GM10266 (cell line): Measurements from ENCODE around the gene HSD17B3.

Source experiments
- DNase-seq: peaks from one replicate; pipeline ENCODE4 v3.0.0; 2012; ENCODE audit errors: extremely low spot score
- TF ChIP-seq, protein P1 (sequence below): IDR thresholded peaks from 2 replicates; pipeline ENCODE4 v1.5.1; 2012; ENCODE audit warnings: mild to moderate bottlenecking, low read depth; ENCODE audit not compliant: control insufficient read depth, insufficient read depth; ENCODE audit errors: missing control alignments

HSD17B3 gene

DNA sequence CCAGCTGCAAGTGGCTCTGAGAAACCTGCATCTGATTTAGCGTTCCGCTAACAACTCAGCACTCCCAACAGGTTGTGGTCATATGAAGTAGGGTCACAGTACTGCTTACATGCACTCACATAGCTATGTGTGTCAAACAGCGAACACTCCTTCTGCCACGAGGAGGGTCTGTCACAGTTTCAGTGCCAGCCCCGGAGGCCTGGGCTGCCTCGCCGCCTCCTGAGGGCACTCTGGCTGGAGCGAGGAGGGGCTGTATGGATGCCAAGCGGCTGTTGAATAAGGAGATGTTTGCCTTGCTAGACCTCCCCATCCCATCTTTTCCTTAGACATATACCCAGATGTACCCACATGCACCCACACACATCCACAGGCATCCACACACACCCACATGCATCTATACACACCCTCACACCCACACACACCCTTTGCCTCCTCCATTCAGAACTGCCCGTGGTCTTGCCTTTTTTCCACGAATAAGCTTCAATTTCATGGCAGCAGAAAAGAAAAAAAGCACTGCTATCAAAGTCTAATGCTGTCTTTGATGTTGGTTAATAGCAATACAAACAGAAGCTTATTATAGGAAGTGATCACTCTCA, 95.7 kb downstream of the HSD17B3 start:
- TF ChIP-seq, protein P1, sequence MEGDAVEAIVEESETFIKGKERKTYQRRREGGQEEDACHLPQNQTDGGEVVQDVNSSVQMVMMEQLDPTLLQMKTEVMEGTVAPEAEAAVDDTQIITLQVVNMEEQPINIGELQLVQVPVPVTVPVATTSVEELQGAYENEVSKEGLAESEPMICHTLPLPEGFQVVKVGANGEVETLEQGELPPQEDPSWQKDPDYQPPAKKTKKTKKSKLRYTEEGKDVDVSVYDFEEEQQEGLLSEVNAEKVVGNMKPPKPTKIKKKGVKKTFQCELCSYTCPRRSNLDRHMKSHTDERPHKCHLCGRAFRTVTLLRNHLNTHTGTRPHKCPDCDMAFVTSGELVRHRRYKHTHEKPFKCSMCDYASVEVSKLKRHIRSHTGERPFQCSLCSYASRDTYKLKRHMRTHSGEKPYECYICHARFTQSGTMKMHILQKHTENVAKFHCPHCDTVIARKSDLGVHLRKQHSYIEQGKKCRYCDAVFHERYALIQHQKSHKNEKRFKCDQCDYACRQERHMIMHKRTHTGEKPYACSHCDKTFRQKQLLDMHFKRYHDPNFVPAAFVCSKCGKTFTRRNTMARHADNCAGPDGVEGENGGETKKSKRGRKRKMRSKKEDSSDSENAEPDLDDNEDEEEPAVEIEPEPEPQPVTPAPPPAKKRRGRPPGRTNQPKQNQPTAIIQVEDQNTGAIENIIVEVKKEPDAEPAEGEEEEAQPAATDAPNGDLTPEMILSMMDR, result no peak
- DNase-seq, result no peak

DNA sequence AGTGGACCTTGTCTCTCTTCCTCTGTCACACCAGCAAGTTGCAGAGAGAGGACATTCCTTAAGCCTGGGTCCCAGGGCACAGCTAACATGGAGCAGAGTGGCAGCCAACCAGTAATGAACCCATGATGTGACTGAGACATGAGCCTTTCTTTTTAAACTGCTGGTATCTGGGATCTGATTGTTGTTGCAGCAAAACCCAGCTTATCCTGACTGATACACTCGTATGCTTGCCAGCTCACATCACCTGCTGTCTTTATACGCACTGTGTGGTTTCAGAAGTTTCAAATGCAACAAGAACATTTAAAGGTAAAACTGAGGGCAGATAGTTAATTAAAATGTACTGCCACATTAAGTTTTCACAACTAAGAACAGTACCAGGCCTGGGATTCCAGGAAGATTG, 97.1 kb downstream of the HSD17B3 start:
- DNase-seq, result no peak
- TF ChIP-seq, protein P1, result no peak

DNA sequence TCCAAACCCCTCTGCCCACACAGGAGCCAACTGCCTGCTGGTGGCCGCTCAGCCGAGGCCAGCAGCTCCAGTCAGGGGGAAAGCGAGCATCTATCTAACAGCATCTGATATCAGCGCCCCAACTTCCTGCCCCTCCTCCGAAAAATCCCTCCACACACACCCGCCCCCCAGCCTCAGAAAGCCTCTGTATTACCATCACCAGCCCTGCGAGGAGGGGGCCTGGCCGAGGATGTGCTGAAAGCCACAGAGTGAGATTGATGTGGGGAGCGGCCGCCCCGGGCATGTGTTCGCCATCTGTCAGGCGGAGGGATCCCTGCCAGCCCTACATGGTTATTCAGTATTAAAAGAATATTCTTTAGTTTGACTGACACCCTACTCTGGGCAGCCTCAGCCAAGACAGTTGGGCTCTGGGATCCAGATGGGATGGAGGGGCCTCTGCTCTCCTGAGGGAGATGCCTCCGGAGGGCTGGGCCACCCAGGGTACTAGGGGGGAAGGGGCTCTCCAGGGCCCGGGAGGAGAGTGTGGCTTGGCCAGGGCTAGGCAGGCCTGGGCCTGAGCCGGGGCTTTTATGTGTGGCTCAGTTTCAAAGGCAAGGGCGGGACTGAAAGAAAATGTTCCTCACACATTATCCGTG, 98.0 kb downstream of the HSD17B3 start:
- TF ChIP-seq, protein P1, result no peak
- DNase-seq, result no peak

DNA sequence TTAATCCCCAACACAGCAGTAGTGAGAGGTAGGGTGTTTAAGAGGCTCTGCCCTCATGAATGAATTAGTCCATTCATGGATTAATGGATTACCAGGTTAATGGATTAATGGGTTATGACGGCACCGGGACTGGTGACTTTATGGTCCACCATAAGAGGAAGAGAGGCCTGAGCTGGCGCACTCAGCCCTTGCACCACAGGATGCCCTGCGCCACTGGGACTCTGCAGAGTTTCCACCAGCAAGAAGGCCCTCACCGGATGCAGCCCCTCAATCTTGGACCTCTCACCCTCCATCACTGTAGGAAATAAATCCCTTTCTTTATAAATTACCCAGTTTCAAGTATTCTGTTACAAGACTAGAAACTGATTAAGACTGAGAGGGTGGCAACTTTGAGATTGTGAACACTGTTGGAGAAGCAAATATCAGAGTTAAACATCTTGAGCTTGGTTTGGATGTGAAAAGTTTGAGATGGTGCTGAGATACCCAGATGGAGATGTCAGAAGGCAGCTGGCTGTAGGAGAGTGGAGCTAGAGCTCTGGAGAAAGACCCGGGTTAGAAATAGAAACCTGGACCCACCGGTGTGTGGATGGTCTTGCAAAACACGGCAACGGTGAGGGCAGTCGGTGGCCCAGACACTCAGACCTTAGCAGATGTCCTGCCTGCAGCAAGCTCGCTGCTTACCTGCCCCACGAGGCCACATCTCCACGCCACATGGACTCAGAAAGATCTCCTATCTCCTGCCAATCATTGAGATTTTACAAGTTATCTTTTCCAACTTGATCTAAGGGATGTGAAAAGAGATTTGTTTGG, 98.8 kb downstream of the HSD17B3 start:
- no peak for DNase-seq
- TF ChIP-seq, protein P1, result no peak

DNA sequence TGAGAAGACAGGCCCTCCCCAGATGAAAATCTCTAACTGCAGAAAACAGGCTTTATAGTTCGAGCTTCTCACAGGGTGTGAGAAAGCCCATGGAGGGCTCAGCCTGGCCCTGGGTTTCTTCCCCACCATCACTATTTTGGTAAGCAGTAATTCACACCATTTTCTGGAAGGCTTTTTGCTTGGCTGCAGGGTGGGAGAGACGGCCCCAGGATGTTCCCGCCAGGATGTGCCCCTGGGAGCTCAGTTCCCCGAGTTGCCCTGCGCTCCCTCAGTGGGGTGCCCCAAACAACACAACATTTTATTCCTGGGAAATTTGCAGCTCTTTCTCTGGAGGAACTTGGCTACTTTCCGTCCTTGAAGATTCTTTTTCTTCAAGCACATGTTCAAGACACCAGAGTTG, 100.8 kb downstream of the HSD17B3 start:
- DNase-seq, result no peak
- TF ChIP-seq, protein P1, result no peak

DNA sequence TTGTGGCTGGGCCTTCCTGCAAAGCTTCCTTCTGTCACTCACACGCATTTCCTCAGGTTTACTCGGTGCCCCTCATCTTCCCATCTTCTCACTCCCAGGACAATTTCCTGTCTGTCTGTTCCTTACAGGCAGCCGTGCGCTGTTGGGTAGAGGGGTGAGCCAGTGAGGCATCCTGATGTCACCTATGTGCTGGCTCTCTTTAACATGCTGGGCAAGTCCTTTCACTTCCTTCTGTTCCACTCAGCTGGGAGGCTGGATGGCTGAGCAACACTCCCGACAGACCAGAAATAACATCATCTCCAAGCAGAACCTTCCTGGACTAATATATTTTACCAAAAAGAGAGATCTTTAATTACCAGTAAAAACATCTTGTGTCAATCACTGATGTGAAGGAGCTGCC, 103.0 kb downstream of the HSD17B3 start:
- TF ChIP-seq, protein P1, result no peak

DNA sequence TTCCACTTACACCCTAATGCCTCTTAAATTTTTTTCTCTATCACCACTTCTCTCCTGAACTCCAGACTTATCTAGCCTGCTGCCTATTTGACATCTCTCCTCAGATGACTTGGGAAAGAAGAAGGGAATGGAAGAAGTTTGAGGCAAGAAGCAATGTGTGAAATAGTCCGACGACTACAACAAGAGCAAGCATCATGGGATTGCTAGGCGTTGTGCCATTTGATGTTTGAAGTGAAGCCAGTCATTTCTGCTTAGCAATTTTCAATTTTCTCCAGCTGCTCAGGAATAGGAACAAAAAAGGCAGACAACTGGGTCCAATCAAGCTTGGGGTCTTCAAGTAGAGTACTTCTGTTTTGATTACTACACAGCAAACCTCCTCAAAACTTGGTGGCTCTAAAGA, 106.4 kb downstream of the HSD17B3 start:
- TF ChIP-seq, protein P1, result no peak
- no peak for DNase-seq

More for the DNA sequence above, 103.0 kb downstream of the HSD17B3 start:
- DNase-seq, result no peak
